ENCODE measurements around the gene SCEL. TPM values are rescaled to one million over a fixed set of nuclear protein-coding genes. Genes with fewer than 3 reads are reported as not detected.
"Not testable (repeated sequence)": the region's sequence is repeated elsewhere in the genome, so short reads cannot be mapped to it uniquely, and the experiment has no call there.

Gene SCEL
- total RNA-seq, 1 donor from 2014 or later, result not detected

DNA sequence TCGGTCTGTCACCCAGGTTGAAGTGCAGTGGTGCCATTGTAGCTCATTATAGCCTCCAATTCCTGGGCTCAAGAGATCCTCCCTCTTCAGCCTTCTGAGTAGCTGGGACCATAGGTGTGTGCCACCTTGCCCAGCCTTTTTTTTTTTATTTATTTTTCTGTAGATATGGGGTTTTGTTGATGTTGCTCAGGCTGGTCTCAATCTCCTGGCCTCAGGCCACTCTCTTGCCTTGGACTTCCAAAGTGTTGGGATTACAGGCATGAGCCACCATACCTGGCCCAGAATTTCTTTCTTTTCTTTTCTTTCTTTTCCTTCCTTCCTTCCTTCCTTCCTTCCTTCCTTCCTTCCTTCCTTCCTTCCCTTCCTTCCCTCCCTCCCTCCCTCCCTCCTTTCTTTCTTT lies 16.1 kb upstream of the SCEL start:
- DNase-seq; intact Hi-C loops (cut with DNase I); ATAC-seq (ENCODE audit: poor library complexity): not testable (repeated sequence)

DNA sequence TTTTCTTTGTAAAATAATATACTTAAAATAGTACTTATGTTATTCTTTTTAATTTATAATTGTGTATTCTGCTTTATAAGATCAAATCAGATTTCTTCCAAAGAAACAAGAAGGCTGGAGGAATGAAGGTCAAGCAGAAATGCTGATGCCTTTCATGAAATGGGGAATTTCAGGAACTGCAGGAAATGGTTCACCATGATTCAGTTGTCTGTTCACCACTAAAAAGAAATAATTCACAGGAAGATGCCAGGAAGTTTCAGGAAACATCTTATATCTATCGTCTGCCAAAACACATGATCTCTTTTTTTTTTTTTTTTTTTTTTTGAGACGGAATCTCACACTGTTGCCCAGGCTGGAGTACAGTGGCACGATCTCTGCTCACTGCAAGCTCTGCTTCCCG lies 15.7 kb upstream of the SCEL start:
- DNase-seq, result no peak
- intact Hi-C loops (cut with DNase I), result no loop called here

DNA sequence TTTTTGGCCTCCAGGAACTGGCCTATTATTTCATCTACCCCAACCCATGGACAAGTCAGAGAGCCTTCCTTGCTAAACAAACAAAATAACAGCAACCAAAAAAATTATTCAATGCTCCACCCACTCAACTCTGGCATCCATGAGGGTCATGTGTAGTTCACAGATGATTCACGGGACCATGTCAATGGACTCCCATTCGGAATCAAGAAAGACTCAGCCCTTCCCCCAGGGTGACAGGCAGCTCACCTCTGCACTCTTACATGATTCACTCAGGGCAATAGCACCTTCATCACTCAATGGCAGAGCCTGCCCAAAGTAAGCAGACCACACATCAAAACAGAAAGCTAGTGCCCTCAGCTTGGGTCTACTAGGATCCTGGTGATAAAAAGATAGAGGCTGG lies 14.3 kb upstream of the SCEL start:
- no peak for DNase-seq
- intact Hi-C loops (cut with DNase I), result no loop called here
- no peak for ATAC-seq (ENCODE audit: poor library complexity)

More for the DNA sequence above, 15.7 kb upstream of the SCEL start:
- ATAC-seq (ENCODE audit: poor library complexity), result no peak

DNA sequence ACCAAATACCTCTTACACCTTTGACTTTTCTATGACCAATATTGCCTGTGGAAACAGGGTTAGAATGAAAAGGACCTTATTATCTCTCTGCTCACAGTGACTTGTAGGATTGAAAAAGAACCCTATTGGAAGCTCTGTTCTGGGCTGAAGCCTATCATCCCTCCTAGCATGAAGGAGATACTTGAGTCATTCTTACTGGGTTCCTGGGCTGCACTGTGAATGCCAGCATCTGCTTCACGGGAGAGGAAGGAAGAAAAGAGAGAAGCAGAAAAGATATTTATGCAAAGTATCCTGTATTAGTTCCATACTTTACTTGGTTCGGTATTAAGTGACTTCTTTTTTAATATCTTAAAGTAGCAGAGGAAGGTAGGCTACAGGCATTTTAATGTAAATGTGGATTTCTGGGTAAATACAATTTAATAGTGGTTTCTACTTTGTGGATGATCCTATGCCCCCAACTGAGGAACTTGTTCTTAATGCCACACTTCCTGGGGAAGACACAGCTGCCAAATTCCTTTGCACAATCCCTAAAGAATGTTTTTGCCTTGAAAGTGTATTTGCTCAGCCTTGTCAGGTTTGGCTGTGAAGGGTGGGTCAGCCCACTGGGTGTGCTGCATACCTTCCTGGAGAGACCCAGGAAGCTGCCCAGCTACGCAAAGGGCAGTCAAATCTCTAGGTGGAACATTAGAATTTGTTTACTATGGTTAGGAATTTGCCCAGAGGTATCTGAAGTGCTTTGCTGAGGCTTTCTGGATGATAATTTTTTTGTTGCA lies 13.7 kb upstream of the SCEL start:
- DNase-seq (no peak), ATAC-seq (ENCODE audit: poor library complexity) (no peak)
- intact Hi-C loops (cut with DNase I), result no loop called here

DNA sequence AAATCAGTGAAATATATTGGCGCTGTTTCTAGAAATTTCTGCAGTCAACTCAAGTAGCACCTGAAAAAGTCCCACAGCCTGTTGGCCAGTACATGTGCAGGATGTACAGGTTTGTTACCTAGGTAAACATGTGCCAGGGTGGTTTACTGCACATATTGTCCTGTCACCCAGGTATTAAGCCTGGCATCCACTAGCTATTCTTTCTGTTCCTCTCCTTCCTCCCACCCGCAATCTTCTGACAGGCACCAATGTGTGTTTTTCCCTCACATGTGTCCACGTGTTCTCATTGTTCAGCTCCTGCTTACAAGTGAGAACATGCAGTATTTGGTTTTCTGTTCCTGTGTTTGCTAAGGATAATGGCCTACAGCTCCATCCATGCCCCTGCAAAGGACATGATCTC lies 13.1 kb upstream of the SCEL start:
- DNase-seq, result no peak
- intact Hi-C loops (cut with DNase I), result no loop called here
- no peak for ATAC-seq (ENCODE audit: poor library complexity)

DNA sequence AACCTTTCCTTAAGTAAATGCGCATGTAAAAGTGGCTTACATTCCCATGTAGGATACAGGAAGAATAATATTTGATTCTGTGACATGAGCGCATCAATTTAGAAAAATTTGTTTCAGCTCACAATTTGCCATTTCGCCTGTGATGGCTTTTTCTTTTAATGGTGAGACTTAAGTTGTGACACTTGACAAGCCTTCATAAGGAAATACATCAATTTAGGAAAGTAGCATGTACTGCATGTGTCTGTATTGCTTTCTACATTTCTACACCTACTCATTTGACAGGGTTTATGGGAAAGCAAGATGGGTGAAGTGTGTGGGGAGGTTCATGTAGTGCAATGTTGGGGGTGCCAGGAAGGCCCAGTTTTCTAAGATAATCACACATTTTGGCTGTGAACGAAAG lies 12.1 kb upstream of the SCEL start:
- no peak for ATAC-seq (ENCODE audit: poor library complexity)
- DNase-seq, result no peak
- intact Hi-C loops (cut with DNase I), result no loop called here

DNA sequence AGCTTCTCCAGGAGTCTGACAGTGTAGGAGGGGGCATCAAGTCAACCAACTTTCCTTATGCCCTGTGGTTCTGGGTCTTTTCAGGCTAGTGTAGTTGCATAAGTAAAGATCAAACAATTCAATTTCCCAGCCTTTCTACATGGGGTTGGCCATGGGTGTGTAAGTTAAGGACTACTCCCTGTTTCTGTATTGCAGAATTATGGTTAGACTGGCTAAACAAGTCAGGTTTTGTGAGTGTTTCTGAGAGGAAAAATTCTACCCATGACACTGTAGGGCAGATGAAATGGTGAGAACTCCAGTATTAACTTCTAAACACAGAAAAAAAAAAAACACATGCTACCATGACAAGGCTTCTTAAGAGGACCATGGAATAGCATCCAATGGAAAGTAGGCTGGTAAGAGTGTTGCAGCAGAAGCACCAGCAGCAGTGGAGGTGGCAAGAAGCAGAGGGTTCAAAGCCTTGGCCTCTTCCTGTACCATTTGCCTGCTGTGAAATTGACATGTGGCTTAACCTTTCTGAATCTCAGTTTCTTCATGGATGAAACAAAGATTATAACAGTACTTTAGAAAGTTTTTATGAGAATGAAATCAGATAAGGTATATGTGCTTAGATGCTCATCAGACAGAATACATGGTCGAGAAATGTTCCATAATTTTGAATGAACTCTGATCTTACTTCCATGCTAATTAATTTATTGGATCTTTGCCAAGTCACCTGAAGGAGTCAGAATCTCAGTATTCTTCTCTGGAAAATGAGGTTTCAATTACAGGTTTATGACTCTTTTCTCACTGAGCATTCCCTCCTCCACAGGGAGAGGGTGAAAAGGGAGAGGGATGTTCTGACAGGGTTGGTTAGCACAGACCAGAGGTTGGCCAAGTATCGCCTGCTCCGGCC lies 11.4 kb upstream of the SCEL start:
- DNase-seq (no peak), ATAC-seq (ENCODE audit: poor library complexity) (no peak)
- intact Hi-C loops (cut with DNase I), result no loop called here

DNA sequence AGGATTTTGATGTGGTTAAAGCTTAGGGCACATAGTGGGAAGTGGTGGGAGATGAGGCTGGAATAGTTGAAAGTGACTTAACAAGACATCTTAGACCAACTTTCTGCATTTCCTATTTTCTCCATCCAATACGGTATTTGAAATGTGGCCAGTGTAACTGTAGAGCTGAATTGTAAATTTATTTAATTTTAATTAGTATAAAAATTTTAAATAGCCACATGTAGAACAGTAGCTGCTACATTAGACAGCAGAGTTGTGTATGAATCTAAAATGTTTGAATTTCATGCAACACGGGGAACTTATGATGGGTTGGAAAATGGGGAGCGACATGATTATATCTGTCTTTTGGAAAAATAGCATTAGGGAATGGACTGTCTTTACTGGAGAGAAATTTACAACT lies 7.1 kb upstream of the SCEL start:
- intact Hi-C loops (cut with DNase I), result no loop called here
- no peak for DNase-seq
- no peak for ATAC-seq (ENCODE audit: poor library complexity)

DNA sequence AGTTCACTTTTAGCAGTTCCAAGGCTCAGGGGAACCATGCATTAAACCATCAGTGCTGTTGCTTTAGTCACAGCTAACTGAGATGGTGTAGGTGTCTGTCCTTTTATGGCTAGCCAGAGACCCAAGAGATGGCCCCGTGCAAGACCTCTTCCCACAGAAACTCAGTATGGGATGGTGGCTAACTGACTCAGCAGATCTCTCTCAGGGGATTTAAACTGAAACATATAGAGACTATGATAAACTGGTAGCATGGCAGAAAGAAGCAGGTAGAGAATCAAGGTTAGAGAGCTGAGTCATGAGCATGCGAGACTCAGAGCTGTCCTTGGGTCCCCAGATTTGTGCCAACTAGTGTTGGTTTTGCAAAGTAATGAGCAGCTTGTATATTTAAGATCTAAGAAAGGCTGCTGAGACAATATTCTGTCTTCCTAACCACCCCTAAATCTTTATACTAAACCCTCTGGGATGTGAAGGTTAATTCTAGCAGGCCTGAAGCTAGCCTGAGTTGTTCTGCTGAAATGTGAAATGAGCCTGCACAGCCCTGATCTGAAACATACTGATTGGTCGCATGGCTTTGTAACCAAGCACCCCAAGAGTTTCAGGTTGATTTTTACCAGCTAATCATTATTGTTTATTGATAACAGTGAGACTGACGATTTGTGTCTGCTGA lies 6.5 kb upstream of the SCEL start:
- ATAC-seq (ENCODE audit: poor library complexity) (no peak), DNase-seq (no peak)
- intact Hi-C loops (cut with DNase I), result no loop called here

DNA sequence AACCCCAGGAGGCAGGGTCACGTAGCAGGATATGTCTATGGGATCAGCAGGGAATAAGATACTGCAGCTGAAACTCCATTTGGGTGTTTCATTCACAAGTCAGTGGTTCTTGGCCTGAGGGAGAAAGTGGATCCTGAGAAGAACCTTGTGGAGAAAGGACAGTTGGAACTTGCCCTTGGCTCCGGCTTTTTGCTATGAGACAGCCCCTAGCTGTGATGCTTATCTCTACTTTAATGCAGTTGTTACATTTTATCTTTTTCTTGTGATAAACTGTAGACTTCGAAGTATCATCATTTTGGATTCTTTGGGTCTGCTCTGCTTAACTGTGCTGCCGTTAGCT lies 6.0 kb upstream of the SCEL start:
- ATAC-seq (ENCODE audit: poor library complexity) (no peak), DNase-seq (no peak)
- intact Hi-C loops (cut with DNase I), result no loop called here

DNA sequence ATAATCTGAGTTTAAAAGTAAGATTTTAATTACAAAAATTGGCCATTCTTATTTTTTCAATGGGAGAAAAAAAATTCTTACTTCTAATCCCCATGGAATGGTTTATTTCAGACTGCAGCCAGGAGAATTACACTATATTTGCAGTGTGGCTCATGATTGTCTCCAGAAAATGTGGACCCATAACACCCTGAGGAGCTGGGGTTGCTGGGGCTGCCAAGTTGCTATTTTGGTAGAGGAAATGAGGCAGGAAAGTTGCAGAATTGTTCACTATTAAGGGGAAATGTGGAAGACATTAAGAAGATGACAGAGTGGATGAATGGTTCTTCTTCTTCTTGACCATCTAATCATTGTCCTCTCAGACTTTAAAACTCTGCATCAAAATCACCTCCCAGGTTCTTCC lies 4.6 kb upstream of the SCEL start:
- ATAC-seq (ENCODE audit: poor library complexity) (no peak), DNase-seq (no peak)
- intact Hi-C loops (cut with DNase I), result no loop called here

DNA sequence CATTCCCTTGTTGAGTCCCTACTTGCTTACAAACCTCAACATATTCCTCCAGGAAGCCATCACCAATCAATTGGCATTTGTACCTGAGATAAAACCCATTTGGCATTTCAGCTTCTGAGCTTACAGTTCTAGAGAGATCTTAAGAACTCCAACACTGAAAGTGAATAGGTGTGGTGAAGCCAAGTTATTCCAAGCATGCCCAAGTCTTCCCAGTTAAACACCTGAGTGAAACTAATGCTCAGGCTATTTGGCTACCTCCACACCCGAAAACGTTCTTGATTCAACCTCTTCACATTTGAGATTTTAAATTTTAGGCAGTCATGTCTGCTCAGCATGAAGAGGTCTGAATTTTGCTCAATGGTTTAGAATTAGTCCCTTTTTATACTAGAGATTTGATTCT lies 2.5 kb upstream of the SCEL start:
- intact Hi-C loops (cut with DNase I), result no loop called here
- ATAC-seq (ENCODE audit: poor library complexity), result no peak
- no peak for DNase-seq

DNA sequence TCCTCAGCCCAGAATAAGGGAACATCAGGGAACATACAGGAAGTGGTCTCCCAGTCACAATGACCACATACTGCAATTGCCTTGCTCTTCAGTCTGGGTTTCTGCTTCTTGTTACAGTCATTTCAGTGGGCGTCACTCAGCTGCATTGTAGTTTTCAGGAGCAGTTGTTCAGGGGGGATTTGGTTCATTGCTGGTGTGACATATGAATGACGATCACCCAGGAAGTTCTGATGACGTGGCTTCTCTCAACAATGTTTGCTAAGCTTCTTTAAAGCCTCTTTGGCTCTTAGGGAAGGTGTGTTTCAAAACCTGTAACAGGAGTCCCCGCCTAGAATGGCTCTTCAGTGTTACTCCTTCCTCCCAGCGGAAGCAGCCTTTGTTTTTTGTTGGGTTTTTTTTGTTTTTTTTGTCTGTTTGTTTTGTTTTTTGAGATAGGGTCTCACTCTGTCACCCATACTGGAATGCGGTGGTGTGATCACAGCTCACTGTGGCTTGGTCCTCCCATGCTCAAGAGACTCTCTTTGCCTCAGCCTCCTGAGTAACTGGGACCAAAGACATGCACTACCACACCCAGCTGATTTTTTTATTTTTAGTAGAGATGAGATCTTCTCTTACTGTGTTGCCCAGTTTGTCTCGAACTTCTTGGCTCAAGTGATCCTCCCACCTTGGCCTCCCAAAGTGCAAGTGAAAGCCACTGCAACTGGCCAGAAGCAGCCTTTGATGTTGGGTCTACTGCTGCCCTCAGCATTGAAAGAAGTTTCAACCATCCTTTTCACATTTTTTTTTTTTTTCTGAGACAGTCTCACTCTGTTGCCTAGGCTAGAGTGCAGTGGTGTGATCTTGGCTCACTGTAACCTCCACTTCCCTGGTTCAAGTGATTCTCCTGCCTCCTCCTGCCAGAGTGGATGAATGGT lies 1.4 kb upstream of the SCEL start:
- intact Hi-C loops (cut with DNase I), result no loop called here
- DNase-seq (no peak), ATAC-seq (ENCODE audit: poor library complexity) (no peak)

DNA sequence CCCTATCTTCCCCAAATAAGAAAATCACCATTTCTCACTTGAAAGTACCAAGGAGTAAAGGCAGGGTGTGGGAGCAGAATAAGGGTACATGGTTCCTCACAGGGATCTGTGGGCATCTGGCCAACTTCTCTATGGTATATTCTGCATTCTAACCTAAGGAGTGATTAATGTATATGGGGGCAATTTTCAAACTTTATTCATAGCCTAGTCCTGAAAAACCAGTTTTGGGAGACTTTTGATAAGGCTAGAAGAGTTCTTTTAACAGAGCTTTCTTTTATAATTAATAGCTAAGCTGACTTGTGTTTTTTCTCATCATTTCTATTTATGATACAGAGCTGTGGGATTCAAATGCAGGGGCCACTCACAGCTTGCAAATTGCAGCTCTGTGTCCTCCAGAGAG lies 852 bp downstream of the SCEL start:
- ATAC-seq (ENCODE audit: poor library complexity), result no peak

DNA sequence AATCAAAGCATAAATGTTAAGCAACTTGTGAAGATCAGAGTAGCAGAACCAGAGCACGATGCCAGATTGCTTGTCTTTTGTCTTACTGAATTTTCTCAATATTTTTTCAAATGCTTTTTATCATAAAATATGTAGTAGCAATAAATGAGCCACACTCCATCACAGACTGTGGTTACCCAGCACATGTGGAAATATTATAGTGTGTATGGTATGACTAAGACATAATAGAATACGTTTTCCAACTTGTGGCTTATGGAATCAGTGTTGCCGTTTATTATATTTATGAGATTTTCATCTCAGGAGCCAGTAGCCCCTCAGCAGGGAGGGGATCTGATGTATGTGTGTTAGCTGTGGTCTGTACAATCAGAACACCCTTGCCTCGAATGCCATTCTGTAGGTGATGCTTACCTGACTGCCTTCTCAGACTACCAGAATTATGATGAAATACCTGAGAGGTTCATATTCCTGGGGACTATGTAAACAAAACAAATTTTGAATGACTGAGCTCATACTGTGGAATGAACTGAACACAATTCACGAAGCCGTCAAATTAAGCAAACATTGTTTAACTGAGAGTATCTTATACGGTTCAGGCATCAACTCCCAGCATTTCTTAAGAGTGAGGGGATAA lies 1.9 kb downstream of the SCEL start:
- ATAC-seq (ENCODE audit: poor library complexity) (no peak), DNase-seq (no peak)
- intact Hi-C loops (cut with DNase I), result no loop called here

More for the DNA sequence above, 852 bp downstream of the SCEL start:
- intact Hi-C loops (cut with DNase I), result no loop called here
- no peak for DNase-seq

DNA sequence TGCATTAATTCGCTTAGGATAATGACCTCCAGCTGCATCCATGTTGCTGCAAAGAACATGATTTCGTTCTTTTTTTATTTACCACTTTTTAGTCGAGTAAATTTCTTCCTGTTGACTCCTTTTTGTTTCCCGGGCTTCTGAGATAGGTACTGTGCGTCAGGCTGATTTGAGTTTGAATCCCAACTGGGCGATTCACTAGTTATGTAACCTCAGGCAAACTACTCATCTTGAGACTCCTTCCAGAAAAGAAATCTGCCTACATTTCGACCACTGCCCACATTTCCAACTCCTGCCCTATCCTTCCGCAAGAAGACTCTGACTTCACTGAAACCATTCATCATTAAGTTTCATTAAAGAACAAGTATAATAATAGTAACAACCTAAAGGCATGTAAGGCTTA lies 8.2 kb downstream of the SCEL start:
- no peak for ATAC-seq (ENCODE audit: poor library complexity)
- intact Hi-C loops (cut with DNase I), result no loop called here
- no peak for DNase-seq

DNA sequence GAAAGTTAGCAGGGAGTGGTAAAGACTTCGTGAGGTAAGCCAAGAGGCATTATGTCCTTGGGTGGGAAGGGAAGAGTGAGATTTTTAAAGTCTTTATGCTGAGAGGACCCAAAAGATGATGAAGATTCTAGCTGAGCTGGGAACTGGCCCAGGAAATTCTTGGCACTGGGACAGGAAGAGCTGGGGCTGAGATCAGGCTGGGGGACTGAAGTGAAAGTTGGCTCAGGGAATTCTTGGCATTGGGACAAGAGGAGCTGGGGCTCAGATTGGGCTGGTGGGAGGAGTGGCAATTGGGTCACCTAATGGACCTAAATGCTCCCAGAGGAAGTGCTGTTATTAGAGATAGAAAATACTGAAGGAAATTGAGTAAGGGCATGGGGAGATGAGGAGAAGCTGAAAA lies 8.8 kb downstream of the SCEL start:
- ATAC-seq (ENCODE audit: poor library complexity) (peak; percentile 97), DNase-seq (peak; percentile 78)
- intact Hi-C loops (cut with DNase I), result no loop called here

DNA sequence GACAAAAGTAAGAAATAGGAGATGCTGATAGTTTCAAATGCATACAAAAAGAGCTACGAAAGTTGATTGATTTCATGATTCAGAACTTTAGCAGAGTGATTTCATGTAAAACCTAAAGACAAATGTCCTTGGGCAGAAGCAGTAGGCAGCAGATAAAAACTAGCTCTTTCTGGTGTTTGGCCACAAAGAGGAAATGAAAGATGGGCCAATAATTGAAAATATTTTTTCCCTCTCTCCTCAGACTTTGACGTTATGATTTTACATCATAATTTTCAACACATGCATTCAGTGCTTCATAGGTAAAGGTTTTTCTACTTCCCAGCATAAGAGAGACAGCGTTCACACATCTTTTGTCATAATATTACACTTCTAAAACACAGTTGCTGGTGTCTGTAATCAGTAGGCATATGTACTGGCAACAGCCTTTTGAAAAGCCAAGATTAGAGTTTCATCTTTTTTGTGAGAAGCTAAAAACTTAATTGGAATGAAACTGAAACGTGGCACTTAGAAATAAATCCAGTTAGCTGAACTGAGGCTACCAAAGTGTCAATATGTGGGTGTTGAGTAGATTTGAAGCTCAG lies 9.3 kb downstream of the SCEL start:
- no peak for DNase-seq
- intact Hi-C loops (cut with DNase I), result no loop called here
- ATAC-seq (ENCODE audit: poor library complexity), result no peak
